Measurements from ENCODE around the gene UCMA.
"Not testable (repeated sequence)": the region's sequence is repeated elsewhere in the genome, so short reads cannot be mapped to it uniquely, and the experiment has no call there.

Gene UCMA, protein sequence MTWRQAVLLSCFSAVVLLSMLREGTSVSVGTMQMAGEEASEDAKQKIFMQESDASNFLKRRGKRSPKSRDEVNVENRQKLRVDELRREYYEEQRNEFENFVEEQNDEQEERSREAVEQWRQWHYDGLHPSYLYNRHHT

DNA sequence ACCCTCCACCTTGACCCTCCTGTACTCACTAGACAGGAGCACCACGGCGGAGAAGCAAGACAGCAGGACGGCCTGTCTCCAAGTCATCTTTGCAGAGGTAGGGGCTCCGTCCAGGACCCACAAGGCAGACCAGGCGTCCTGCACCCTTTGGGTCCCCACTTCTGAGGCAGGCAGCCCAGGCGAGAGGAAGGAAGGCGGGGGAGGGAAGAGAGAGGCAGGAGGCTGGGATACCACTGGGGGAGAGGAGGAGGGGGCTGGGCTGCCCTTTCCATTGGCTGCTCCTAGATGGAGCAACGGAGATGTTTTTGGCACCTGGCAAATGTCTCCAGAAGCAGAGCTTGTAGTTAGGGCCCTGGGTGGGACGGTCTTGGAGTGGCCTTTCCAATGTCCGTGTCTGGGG, at the start of gene UCMA:
TSS of gene UCMA (minus strand) at position 203 of the 400 bp plus-strand sequence. CDS start at position 87, 116 bp downstream.
- DNase-seq (ENCODE audit: low read depth in 2 of 2) = no peak

DNA sequence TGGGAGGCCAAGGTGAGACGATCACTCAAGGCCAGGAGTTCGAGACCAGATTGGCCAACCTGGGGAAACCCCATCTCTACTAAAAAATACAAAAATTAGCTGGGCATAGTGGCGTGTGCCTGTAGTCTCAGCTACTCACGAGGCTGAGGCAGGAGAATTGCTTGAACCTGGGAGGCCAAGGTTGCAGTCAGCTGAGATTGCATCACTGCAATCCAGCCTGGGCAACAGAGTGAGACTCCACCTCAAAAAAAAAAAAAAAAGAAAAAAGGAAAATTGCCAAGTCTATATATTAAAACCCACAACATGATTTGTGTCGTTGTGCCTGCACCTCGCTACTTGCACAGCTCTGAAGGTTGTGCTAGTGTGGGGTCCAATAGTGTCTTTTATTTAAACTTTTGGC, 48.2 kb upstream of the UCMA start:
- not testable (repeated sequence) for DNase-seq (ENCODE audit: low read depth in 2 of 2)

DNA sequence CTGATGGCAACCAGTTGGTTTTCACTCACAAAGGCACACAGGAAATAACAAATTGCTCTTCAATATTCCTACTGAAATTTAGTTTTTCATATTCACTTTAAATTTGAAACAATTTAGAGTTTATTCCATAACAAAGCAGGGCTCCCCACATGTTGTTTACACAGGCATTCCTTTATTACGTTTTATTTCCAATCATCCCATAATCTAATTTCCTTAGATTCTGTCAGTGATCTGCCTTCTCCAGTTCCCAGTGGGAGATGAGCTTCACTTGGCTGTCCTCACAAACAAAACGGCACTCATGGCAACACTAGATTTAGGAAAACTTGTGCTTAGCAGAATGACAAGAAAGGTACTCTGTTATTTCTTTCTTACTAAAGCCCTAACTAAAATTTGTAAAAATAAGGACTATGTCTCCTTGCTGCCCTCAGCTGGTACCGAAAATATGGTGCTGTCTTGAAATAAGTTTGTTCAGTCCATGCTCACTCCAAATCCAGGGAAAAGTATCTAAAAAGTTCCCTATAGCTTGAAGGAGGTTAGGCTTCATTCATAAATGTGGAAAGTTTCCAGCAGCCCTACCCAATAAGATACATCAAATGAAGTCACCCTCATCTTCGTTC, 42.7 kb upstream of the UCMA start:
- no peak for DNase-seq (ENCODE audit: low read depth in 2 of 2)

DNA sequence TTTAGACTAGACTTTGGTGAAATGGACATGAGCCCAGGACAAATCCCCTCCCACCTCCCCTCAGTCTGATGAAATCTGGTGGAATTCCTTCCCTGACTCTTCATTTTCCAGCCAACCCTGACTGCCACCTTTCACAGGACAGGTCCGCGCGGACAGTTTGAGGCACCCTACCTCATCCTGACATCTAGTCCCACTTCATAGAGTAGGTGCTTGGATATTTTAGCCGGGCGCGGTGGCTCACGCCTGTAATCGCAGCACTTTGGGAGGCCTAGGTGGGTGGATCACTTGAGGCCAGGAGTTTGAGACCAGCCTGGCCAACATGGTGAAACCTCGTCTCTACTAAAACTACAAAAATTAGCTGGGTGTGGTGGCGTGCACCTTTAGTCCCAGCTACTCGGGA, 42.0 kb upstream of the UCMA start:
- DNase-seq (ENCODE audit: low read depth in 2 of 2) = not testable (repeated sequence)

DNA sequence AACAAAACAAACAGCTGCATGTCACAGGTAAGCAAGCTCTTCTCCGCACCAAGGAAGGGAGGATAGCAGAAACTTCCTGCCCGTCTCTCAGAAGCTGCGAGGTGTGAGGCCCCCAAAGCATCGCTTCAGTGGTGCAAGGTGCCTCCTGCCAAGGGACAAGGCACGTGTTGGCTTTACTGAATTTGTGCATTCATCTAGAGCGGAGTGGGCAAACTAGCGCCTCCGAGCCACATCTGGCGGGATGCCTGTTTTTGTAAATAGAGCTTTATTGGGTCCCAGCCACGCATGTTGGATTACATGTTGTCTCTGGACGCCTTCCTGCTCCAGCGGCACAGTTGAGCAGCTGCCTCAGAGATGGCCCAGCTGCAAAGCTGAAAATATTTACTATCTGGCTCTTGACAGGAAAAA, 38.0 kb upstream of the UCMA start:
- DNase-seq (ENCODE audit: low read depth in 2 of 2) = no peak

DNA sequence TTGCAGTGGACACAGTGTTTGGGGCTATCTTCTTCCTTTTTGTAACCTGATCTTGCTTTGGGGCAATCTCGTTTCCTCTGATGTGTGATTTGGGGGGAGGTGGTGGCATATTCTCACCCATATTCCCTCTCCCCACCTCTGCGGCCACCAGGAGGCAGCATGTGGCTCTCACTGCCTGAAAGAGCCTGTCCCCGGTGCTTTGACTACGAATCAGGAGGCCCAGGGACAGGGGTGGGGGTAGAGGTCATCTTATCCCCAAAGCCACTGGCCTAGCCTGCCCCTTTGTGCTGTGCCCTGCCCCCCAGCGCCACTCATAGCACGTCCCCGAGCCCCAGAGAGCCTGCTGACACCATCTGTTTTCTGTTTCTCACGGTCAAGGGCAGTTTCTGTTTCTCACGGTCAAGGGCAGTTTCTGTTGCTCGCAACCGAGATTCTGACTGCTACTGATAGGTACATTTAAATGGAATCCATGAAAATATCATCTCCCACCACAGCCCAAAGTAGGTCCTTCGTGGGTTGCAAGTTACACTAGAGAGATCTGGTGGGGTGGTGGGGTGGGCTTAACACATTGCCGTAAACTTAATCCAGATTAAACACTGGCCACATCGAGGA, 37.5 kb upstream of the UCMA start:
- no peak for DNase-seq (ENCODE audit: low read depth in 2 of 2)

DNA sequence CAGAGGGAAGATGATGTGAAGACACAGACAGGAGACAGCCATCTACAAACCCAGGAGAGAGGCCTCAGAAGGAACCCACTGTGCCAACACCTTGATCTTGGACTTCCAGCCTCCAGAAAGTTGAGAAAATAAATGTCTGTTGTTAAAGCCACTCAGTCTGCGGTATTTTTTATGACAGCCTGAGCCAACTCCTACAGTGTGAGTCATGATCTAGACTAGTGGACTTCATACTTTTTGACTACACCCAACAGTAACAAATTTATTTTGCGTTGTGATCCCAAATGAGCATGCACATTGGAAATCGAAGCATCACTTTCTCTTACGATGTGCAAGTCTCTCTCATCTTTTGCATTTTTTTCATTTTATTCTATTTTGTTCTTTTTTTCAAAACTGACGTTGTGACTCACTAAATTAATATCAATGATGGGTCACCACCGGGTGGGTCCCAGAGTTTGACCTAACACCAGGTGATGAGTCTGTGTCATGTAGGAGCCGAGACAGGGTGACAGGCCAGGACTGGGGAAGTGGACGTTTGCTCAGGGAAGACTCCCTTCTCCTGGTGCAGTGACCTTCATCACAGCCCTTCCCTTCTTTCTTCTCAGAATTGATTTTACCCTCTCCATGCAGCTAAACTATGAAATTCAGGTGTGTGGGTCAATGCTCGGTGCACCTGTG, 36.8 kb upstream of the UCMA start:
- DNase-seq (ENCODE audit: low read depth in 2 of 2) = no peak

DNA sequence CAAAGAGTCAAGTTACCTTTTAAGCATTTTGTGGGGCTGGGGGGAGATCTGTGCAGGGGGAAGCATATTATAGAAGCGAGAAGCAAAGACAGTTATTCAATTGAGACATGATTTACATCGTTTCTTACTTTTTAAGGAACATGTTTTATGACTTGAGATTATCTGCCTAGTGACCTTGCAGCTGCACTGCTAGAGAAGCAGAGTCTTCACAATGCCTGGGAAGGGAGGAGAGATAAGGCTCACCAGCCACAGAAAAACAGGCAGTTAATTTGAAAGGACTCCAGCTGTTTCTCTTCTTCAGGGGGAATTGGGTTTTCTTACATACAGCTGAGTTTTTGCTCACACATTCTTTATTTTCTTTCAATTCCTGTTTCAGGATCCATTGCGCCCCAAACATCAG, 34.7 kb upstream of the UCMA start:
- no peak for DNase-seq (ENCODE audit: low read depth in 2 of 2)

DNA sequence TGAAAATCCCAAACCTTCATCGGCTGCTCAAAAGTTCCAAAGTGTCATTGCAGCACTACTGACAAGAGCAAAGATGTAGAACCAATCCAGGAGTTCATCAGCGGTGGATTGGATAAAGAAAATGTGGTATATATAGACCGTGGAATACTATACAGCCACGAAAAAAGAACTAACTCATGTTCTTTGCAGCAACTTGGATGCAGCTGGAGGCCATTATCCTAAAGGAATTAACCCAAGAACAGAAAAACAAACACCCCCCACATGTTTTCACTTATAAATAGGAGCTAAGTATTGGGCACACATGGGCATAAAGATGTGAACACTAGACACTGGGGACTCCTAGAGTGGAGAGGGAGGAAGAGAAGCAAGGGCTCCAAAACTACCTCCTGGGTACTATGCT, 34.1 kb upstream of the UCMA start:
- no peak for DNase-seq (ENCODE audit: low read depth in 2 of 2)

DNA sequence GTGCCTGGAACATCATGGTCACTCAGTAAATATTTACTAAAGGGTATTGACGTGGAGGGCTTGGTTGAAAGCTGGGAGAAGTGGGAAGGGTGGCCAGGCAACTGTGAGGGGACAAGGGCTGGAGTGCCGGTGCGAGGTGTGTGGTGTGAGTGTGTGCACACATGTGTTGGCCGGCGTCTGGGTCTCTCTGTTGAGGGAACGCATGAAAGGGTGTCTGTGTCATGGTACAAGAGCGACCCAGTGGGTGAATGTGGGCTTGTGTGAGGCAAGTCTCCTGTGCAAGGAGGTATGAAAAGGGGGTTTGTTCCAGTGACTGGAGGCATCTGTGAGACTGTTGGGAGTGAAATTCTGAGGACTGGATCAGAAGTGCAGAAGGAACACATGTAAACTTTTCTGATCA, 29.4 kb upstream of the UCMA start:
- DNase-seq (ENCODE audit: low read depth in 2 of 2) = no peak

DNA sequence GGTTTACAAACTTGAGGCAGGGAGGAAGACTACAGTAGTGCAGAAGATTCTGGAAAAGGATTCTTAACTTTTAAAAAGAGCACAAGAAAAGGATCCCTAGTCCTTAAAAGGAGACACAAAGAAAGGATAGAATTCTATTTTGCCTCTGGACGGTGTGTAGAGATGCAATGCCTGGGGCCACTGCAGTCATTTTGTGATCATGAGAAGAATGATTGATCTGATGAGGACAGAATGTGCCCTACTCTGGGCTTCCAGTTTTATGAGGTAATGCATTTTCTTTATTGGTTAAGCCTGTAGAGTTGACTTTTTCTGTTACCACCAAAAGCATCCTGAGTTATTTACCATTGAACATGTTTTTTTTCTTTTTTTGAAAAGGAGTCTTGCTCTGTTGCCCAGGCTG, 28.3 kb upstream of the UCMA start:
- no peak for DNase-seq (ENCODE audit: low read depth in 2 of 2)

DNA sequence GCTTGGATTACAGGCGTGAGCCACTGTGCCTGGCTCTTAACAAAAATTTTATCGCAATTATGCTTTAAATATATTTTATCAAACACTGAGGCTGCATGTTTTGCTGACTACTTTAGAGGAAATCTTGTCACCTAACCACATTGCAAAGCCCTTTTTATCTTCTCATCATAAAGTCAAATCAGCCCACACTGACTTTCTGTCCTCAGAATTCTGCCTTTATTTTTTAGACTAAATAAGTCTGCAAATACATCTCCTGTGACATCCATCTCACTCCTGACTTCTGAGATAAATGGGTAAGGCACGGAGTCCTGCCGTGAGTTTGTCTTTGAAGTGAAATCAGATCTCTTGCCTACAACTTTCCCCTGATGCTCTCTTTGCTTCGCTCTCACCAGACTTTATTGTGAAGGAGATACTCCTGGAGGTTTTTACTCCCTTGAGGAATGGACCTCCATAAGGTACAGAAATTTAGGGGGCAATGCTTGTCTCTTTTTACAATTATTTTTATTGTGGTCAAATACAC, 23.5 kb upstream of the UCMA start:
- DNase-seq (ENCODE audit: low read depth in 2 of 2) = no peak

DNA sequence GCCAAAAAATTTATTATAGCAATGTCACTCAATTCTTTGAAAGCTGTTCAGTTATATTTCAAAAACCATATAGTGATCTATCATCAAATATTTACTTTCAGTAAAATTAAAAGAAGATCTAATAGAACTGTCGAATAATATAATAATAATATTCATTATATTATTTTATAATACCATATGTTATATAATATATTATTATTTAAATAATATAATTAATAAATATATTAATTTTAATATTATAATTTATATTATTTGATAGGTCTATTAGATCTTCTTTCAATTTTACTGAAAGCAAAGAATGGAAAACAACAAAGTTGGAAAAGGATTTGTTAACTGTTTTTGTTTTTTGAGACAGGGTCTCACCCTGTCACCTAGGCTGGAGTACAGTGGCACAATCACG, 22.5 kb upstream of the UCMA start:
- DNase-seq (ENCODE audit: low read depth in 2 of 2) = no peak

DNA sequence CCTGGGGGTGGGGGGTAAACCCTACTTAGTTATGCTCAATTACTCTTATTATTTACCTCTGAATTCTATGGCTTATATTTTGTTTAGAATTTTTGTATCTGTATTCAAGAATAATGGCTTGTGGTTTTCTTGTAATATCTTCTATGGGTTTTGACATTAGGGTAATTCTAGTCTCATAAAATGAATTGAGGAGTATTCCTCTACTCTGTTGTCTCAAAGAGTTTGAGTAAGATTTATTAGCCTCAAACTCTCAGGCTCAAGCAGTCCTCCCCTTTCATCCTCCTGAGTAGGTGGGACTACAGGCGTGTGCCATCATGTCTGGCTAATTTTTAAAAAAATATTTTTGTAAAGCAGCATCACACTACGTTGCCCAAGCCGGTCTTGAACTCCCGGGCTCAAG, 19.6 kb upstream of the UCMA start:
- DNase-seq (ENCODE audit: low read depth in 2 of 2) = no peak

DNA sequence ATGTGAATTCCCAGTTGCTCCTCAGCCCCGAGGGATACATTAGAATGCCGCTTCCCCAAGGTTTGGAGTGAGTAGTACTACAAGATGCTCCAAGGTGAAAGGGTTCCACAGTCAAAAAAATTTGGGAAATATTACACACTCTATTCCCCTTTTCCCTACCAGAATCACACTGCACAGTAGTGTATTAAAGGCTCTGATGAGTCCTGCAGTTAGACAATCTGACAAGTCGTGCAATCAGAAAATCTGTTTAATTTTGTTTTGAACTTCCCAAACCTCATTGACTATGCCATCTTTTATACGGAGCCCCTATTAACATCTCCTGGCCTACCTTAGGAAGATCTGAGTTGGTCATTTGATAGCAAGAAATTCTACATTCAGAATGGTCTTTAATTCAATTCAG, 13.6 kb upstream of the UCMA start:
- DNase-seq (ENCODE audit: low read depth in 2 of 2) = no peak

DNA sequence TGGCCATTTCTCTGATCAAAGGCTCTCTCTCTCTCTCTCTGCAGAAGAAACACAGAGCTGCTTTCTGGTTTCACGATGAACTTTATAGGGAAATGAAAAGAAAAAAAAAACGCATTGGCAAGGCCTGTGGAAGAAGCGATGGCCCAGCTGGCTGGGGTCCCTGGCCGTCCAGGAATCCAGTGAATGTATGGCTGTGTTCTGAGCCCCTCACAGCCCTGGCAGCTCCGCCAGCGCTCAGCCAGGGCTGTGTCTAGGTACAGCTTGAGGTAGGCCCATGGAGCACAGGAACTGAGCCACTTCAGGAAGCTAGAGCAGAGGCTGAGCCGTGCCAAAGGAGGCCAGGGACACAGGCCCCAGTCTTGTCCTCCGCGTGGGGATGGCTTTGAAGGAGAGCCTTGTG, 13.1 kb upstream of the UCMA start:
- DNase-seq (ENCODE audit: low read depth in 2 of 2) = no peak

DNA sequence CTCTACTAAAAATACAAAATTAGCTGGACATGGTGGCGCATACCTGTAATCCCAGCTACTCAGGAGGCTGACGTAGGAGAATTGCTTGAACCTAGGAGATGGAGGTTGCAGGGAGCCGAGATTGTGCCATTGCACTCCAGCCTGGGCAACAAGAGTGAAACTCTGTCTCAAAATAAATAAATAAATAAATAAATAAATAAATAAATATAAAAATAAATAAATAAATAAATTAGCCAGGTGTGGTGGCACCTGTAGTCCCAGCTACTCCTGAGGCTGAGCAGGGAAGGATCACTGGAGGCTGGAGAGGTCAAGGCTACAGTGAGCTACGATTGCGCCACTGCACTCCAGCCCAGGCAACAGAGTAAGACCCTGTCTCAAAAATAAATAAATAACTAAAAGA, 8.1 kb upstream of the UCMA start:
- DNase-seq (ENCODE audit: low read depth in 2 of 2) = not testable (repeated sequence)

DNA sequence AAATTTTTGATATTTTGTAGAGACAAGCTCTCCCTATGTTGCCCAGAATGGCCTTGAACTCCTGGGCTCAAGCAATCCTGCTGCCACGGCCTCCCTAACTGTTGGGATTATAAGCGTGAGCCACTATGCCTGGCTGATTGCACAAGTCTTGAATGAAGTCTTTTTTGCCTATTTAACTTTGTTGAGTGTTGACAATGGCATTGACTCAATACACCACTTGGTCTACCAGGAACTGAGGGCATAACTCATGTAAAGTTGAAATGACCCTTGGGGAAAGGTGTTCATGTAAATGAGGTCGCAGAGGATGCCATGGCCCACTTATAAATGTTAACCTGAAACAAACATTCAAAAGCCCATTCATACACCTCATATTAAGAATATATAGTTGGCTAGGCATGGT, 7.4 kb upstream of the UCMA start:
- no peak for DNase-seq (ENCODE audit: low read depth in 2 of 2)

DNA sequence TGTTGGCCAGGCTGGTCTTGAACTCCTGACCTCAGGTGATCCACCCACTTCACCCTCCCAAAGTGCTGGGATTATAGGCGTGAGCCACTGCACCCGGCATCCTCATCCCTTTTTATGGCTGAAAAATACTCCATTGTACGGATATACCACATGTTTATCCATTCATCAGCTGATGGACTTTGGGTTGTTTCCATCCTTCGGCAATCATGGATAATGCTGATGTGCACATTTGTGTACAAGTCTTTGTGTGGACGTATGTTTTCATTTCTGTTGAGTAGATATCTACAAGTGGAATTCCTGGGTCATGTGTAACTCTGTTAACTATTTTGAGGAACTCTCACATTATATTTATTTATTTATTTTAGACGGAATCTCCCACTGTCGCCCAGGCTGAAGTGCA, 5.7 kb upstream of the UCMA start:
- DNase-seq (ENCODE audit: low read depth in 2 of 2) = no peak

DNA sequence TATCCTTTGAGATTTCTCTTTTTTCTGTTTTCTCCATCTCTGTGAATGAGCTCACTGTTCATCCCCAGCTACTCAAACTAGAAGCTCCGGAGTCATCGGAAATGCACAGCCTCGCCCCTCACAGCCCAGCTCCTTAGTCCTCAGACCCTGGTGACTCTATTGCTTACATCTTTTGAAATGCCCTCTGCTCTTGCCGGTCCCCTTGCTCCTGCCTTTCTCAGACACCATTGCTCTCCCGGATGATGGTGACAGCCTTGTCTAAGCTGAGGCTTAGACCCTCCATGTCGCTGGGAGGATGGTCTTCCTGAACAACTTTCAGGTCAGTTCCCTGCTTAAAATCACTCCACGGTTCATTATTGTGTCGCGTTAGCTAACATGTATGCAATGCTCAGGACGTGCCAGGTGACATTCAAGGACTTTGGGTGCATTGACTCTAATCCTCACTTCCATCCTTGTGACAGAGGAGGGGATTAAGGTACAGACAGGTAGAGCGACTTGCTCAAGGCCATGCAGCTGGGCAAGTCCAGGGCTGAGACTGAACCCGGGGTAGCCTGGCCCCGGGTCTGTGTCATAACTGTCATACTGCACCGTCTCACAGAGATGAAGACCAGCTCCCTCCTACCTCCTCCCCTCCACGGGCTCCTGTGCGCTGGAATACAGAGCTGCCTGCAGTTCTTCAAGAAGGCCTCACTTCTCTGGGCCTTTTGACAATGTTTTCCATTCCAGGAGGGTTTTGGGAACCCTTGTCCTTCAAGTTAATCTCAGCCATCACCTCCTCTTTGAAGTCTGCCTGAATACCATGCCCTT, 4.3 kb upstream of the UCMA start:
- DNase-seq (ENCODE audit: low read depth in 2 of 2) = no peak

DNA sequence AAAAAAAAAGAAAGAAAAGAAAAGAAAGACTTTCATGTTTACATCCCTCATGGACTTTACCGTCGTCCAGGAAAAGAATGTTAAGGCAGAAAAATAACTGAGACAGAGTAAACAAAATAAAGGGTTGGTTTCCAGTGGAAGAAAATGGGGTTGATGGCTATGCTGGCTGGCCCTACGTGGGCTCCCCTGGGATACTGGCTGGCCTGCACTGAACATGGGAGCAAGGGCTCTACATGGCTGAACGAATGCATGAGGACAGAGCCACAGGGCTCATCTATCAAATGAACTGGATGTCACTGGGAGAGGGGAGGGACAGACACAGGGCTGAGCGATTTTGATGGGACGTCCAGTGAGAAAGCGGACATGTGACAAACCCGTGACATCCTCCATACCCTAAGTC, 2.5 kb upstream of the UCMA start:
- DNase-seq (ENCODE audit: low read depth in 2 of 2) = no peak

DNA sequence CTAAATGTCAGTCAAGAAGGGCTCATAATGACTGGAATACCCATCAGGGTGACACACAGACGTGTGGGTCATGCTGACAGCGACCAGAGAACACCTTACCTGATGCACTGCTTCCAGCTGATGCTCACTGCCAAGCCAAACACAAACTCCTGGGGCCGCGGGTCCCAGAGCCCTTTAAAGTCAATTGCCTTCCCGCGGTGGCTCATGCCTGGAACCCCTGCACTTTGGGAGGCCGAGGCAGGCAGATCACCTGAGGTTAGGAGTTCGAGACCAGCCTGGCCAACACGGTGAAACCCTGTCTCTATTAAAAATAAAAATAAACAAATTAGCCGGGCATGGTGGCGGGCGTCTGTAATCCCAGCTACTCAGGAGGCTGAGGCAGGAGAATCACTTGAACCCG, 562 bp upstream of the UCMA start:
- not testable (repeated sequence) for DNase-seq (ENCODE audit: low read depth in 2 of 2)
